K562 (cell line): ENCODE results near the gene USH2A. TPM values are rescaled to one million over a fixed set of nuclear protein-coding genes. Genes with fewer than 3 reads are reported as not detected.
A peak's percentile ranks its signal among the peaks of the same experiment; 100 is the strongest.

Experiments used
- ATAC-seq: fragments of 200-7000 bp; cut with Tn5 transposase; 3 replicates; pipeline ENCODE4 v1.9.1; 2020; ENCODE audit warnings: moderate library complexity
- BruUV-seq: library from RNA; stranded (reverse); fragments of 400-500 nt; replicated peaks from 2 replicates; lab custom pipeline; 2021; lab: Mats Ljungman, UMichigan
- CTCF ChIA-PET: fragments of 300-600 bp; formaldehyde crosslinking; extraction: SDS; loops from one replicate; lab custom pipeline; 2021; ENCODE audit warnings: low intra/inter-chr PET ratio; lab: Yijun Ruan, JAX
- POLR2A ChIA-PET: fragments of 300-600, 350-650 bp; sonication (Branson Sonifier 250); formaldehyde crosslinking; extraction: SDS; loops from one replicate; lab custom pipeline; 2021; ENCODE audit warnings: antibody characterized with exemption, inconsistent platforms; lab: Yijun Ruan, JAX
- DNase-seq, 4 experiments: peaks; one replicate each; pipeline versions ENCODE4 v3.0.0 to v3.0.0-alpha.2; 2011 to 2018; ENCODE audit warnings: low spot score in 3 of 4, mixed read lengths in 3 of 4; ENCODE audit errors: extremely low read depth in 1 of 4
- FAIRE-seq: peaks from 2 replicates; lab custom pipeline; 2011; peaks lifted over from hg19 to GRCh38; lab: Jason Lieb, UNC
- H2AFZ ChIP-seq: 2 replicates; pipeline ENCODE4 v1.6.0; 2011; ENCODE audit warnings: low read depth, low read length, control low read depth, inconsistent platforms
- H3K27ac ChIP-seq: fragments of 200-600 bp; 3 replicates; pipeline ENCODE4 v1.8.0; 2011; ENCODE audit warnings: low read depth, mild to moderate bottlenecking, control low read depth, inconsistent platforms, low read length, moderate library complexity, mixed read lengths; ENCODE audit errors: extremely low read depth
- H3K27me3 ChIP-seq, 2 experiments: fragments of 300-600 bp in 1 of 2; 2 replicates in 1 of 2; 3 replicates in 1 of 2; pipeline versions ENCODE4 v1.6.0 to v1.8.0; 2011; ENCODE audit warnings: inconsistent platforms in 2 of 2, low read length in 2 of 2, mild to moderate bottlenecking in 1 of 2, mixed read lengths in 1 of 2, moderate library complexity in 1 of 2; ENCODE audit not compliant: control insufficient read depth in 2 of 2, insufficient read depth in 2 of 2
- H3K36me3 ChIP-seq: fragments of 300-600 bp; 3 replicates; pipeline ENCODE4 v1.8.0; 2011; ENCODE audit warnings: mild to moderate bottlenecking, low read length, inconsistent platforms; ENCODE audit not compliant: control insufficient read depth, insufficient read depth
- H3K4me1 ChIP-seq, 2 experiments: fragments of 200-600 bp in 1 of 2; replicated peaks in 1 of 2; 2 replicates in 1 of 2; 3 replicates in 1 of 2; pipeline versions ENCODE4 v1.5.1 to v1.8.0; 2011; ENCODE audit warnings: inconsistent platforms in 2 of 2, low read length in 2 of 2, mild to moderate bottlenecking in 1 of 2, mixed read lengths in 1 of 2, moderate library complexity in 1 of 2; ENCODE audit not compliant: control insufficient read depth in 2 of 2, insufficient read depth in 2 of 2
- H3K4me2 ChIP-seq: 2 replicates; pipeline ENCODE4 v1.6.1; 2011; ENCODE audit warnings: low read length, control low read depth, inconsistent platforms, mixed read lengths; ENCODE audit not compliant: insufficient read depth
- H3K4me3 ChIP-seq: fragments of 200-600 bp; sonication (generic), shearing (Covaris generic); 2 replicates; pipeline ENCODE4 v1.5.1; 2016; ENCODE audit warnings: control low read depth, inconsistent platforms
- H3K79me2 ChIP-seq: fragments of 200-600 bp; 3 replicates; pipeline ENCODE4 v1.8.0; 2011; ENCODE audit warnings: low read length, inconsistent platforms; ENCODE audit not compliant: control insufficient read depth, insufficient read depth
- H3K9ac ChIP-seq, 2 experiments: 2 replicates each; pipeline versions ENCODE4 v1.6.0 to v1.6.1; 2011; ENCODE audit warnings: low read depth in 2 of 2, low read length in 2 of 2, control low read depth in 1 of 2, inconsistent platforms in 1 of 2, mild to moderate bottlenecking in 1 of 2, mixed read lengths in 1 of 2; ENCODE audit not compliant: insufficient read depth in 1 of 2
- H3K9me1 ChIP-seq: one replicate; pipeline ENCODE4 v1.6.0; 2011; ENCODE audit warnings: inconsistent platforms, mild to moderate bottlenecking, low read length, moderate library complexity; ENCODE audit not compliant: control insufficient read depth, insufficient read depth
- H3K9me3 ChIP-seq: replicated peaks from 2 replicates; pipeline ENCODE4 v1.5.1; 2011; ENCODE audit warnings: low read depth, low read length, inconsistent platforms; ENCODE audit not compliant: control insufficient read depth, insufficient read depth
- H4K20me1 ChIP-seq: replicated peaks from 2 replicates; pipeline ENCODE4 v1.6.1; 2011; ENCODE audit warnings: low read length, inconsistent platforms, mixed read lengths; ENCODE audit not compliant: control insufficient read depth, insufficient read depth
- CHD4 ChIP-seq: fragments of 200-600 bp; sonication (generic); IDR thresholded peaks from 3 replicates; pipeline ENCODE4 v1.6.1; 2012; ENCODE audit warnings: low read depth, mild to moderate bottlenecking, mixed read lengths, low read length, inconsistent platforms; ENCODE audit not compliant: insufficient read depth, insufficient replicate concordance, poor library complexity, severe bottlenecking
- HIVEP1 ChIP-seq: fragments of 250-450 bp; sonication (Bioruptor Pico); IDR thresholded peaks from 2 replicates; pipeline ENCODE4 v1.4.0; 2020; ENCODE audit warnings: mild to moderate bottlenecking
- HOXB6 ChIP-seq: fragments of 250-450 bp; sonication (Bioruptor Pico); IDR thresholded peaks from 2 replicates; pipeline ENCODE4 v1.5.1; 2022; ENCODE audit warnings: mild to moderate bottlenecking, borderline replicate concordance
- KHSRP ChIP-seq: fragments of 450-650 bp; IDR thresholded peaks from 2 replicates; pipeline ENCODE4 v1.6.1; 2017
- KLF6 ChIP-seq: fragments of 250-450 bp; sonication (Bioruptor Pico); IDR thresholded peaks from 2 replicates; pipeline ENCODE4 v1.4.0; 2020; ENCODE audit warnings: mild to moderate bottlenecking, moderate library complexity, borderline replicate concordance
- MCM2 ChIP-seq: fragments of 450-650 bp; IDR thresholded peaks from 2 replicates; pipeline ENCODE4 v1.6.1; 2017; ENCODE audit warnings: low read depth, mild to moderate bottlenecking
- NCOA4 ChIP-seq: fragments of 450-650 bp; IDR thresholded peaks from 2 replicates; pipeline ENCODE4 v1.6.1; 2018; ENCODE audit warnings: mild to moderate bottlenecking; ENCODE audit not compliant: partially characterized antibody
- NFE2 ChIP-seq: IDR thresholded peaks from 2 replicates; pipeline ENCODE4 v1.6.1; 2014; ENCODE audit warnings: antibody characterized with exemption, low read depth
- NFIX ChIP-seq: fragments of 250-450 bp; sonication (Bioruptor Pico); IDR thresholded peaks from 2 replicates; pipeline ENCODE4 v1.4.0; 2020; ENCODE audit warnings: low read depth, mild to moderate bottlenecking, moderate library complexity
- NFXL1 ChIP-seq: fragments of 450-650 bp; formaldehyde crosslinking; IDR thresholded peaks from 2 replicates; pipeline ENCODE4 v1.4.0; 2021; ENCODE audit warnings: mild to moderate bottlenecking
- NFYB ChIP-seq: IDR thresholded peaks from 2 replicates; pipeline ENCODE4 v1.6.1; 2011; ENCODE audit warnings: mild to moderate bottlenecking, moderate library complexity; ENCODE audit not compliant: insufficient read length; ENCODE audit errors: extremely low read depth
- RCOR1 ChIP-seq, 2 experiments: IDR thresholded peaks; 2 replicates each; pipeline ENCODE4 v1.6.1; 2012; ENCODE audit warnings: low read depth in 2 of 2, low read length in 2 of 2, borderline replicate concordance in 1 of 2, improper control_type of control experiment in 1 of 2
- RFX5 ChIP-seq: IDR thresholded peaks from 2 replicates; pipeline ENCODE4 v1.6.1; 2011; ENCODE audit warnings: low read depth, mild to moderate bottlenecking, improper control_type of control experiment, low read length
- SIN3B ChIP-seq: fragments of 450-650 bp; IDR thresholded peaks from 2 replicates; pipeline ENCODE4 v1.6.1; 2017; ENCODE audit warnings: low read depth, mild to moderate bottlenecking, moderate library complexity
- SP2 ChIP-seq: IDR thresholded peaks from 2 replicates; pipeline ENCODE4 v1.6.1; 2011; ENCODE audit warnings: mild to moderate bottlenecking, low read depth, low read length, moderate library complexity; ENCODE audit not compliant: poor library complexity, severe bottlenecking; ENCODE audit errors: extremely low read depth
- ZZZ3 ChIP-seq: fragments of 450-650 bp; IDR thresholded peaks from 2 replicates; pipeline ENCODE4 v1.6.1; 2016; ENCODE audit warnings: antibody characterized with exemption, mild to moderate bottlenecking, moderate library complexity
- WGBS: fragments of 100-300 bp; shearing (Covaris generic); methylation state at CpG from one replicate; pipeline ENCODE4 v1.1.6; 2016; ENCODE audit warnings: low coverage, mixed read lengths; ENCODE audit not compliant: insufficient coverage; ENCODE audit errors: missing lambda C conversion rate; 5-methylcytosine and 5-hydroxymethylcytosine counted together
- in situ Hi-C: fragments of 300-500 bp; cut with MboI; formaldehyde crosslinking; loops from 4 replicates; pipeline ENCODE4 v1.15.0; 2018; ENCODE audit warnings: inconsistent platforms, mixed read lengths
- intact Hi-C: fragments of 100-400 bp; cut with micrococcal nuclease; formaldehyde crosslinking; loops from 2 replicates; pipeline ENCODE4 v1.14.2; 2022
- polyA plus RNA-seq, 8 experiments: library from polyadenylated mRNA; depleted of rRNA in 4 of 8; stranded (reverse) in 5 of 8; unstranded in 3 of 8; fragments of >200 nt; fragmentation: Nextera tagmentation in 2 of 8; fragmentation: Illumina TruSeq in 1 of 8; extraction: Ambion mirVana in 2 of 8; extraction: Trizol in 1 of 8; gene quantifications; 2 replicates each; pipeline versions ENCODE4 v1.2.1 to v1.2.3, GENCODE V29; 2011 to 2014; ENCODE audit warnings: inconsistent platforms in 1 of 8, missing spikeins in 1 of 8
- total RNA-seq, 7 experiments: library from RNA; depleted of rRNA in 6 of 7; stranded (reverse); fragments of >200 nt in 6 of 7; fragmentation: Illumina TruSeq in 2 of 7; extraction: Trizol in 2 of 7; gene quantifications; 2 replicates each; pipeline versions ENCODE4 v1.2.1 to v1.2.3, GENCODE V29; 2011 to 2021; ENCODE audit warnings: low replicate concordance in 1 of 7
- TF ChIP-seq, protein P1 (sequence below): sonication (generic); formaldehyde crosslinking; IDR thresholded peaks from 2 replicates; pipeline ENCODE4 v1.8.1; 2023; ENCODE audit warnings: mild to moderate bottlenecking, missing genetic modification reagents
- TF ChIP-seq, protein P2 (sequence below): fragments of 250-450 bp; sonication (Bioruptor Pico); IDR thresholded peaks from 2 replicates; pipeline ENCODE4 v1.8.0; 2022; ENCODE audit warnings: moderate library complexity, mild to moderate bottlenecking, inconsistent platforms
- TF ChIP-seq, protein P3 (sequence below), 2 experiments: fragments of 250-450 bp in 1 of 2; fragments of 450-650 bp in 1 of 2; sonication (Bioruptor Pico) in 1 of 2; IDR thresholded peaks; 2 replicates each; pipeline versions ENCODE4 v1.6.1 to v1.8.0; 2016 to 2021; ENCODE audit warnings: mild to moderate bottlenecking in 2 of 2, moderate library complexity in 2 of 2, missing compliant biosample characterization in 1 of 2, missing genetic modification characterization in 1 of 2
- TF ChIP-seq, protein P4 (sequence below): sonication (generic); formaldehyde crosslinking; IDR thresholded peaks from 2 replicates; pipeline ENCODE4 v1.9.0; 2022; ENCODE audit warnings: mild to moderate bottlenecking, missing genetic modification reagents

USH2A gene
- total and polyA plus RNA-seq, 9 of the 15 experiments (the other 6 are each of a cell fraction or from before 2014, with no cell fraction given): under 0.01 TPM; not detected in 7

DNA sequence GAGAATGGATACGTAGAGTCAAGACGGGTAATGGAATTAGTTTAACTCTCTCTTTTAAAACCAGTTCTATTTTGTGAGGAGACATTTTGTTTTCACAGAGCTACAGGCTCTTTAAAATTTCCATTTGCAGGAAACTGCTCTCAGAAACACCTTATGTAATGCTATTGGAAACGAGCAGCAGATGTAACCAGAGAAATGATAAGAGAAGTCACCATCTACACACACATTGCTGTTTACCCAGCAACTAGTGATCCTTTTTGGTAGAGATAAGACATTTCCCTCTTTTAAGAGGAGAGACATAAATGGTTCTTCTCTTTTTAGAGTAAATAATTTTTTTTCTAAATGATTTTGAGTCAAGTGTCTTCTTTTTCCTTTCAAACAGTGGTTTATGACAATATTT lies 775.5 kb downstream of the USH2A start:
- no peak overlapping the region for H3K9ac ChIP-seq
- no peaks in the 10 kb centered on the region for H3K27me3 ChIP-seq
- no peak overlapping the region for H3K4me3 ChIP-seq
- H3K4me1 ChIP-seq: no peaks in the 10 kb centered on the region
- H3K9me1 ChIP-seq: no peaks in the 10 kb centered on the region
- H3K4me2 ChIP-seq: peak overlapping the region; percentile 56
- no peaks in the 10 kb centered on the region for H4K20me1 ChIP-seq
- POLR2A ChIA-PET: no interaction called here
- intact Hi-C loops: no loop called here
- DNase-seq (peak in 1 of 4 experiments; percentile 23), FAIRE-seq (no peak), ATAC-seq (peak; percentile 75)
- BruUV-seq: no TSS peak
- no peaks in the 10 kb centered on the region for H3K9me3 ChIP-seq
- in situ Hi-C loops: no loop called here
- 3% methylated on average over 3 of the region's 3 CpGs for WGBS
- no peaks in the 10 kb centered on the region for H3K79me2 ChIP-seq
- peak overlapping the region; percentile 50; the same call in 1 of the 3 replicates for H3K27ac ChIP-seq
- H2AFZ ChIP-seq: peak overlapping the region; percentile 85
- CTCF ChIA-PET: no interaction called here
- no peaks in the 10 kb centered on the region for H3K36me3 ChIP-seq
- TF ChIP-seq HOXB6 (CRISPR knock-in tag) (no peak), SP2 (no peak), HIVEP1 (no peak), RFX5 (peak; percentile 96), KHSRP (no peak), SIN3B (no peak), CHD4 (no peak), ZZZ3 (no peak), RCOR1 (IDR thresholded peaks at IDR 0.05; ENCODE audit: borderline replicate concordance in 1 of 2, low read depth in 2 of 2, low read length in 2 of 2) (no peak), NFIX (CRISPR knock-in tag) (no peak), MCM2 (no peak), NCOA4 (no peak), KLF6 (CRISPR knock-in tag) (no peak), NFE2 (no peak), NFXL1 (no peak), NFYB (no peak)
- TF ChIP-seq, protein P1, sequence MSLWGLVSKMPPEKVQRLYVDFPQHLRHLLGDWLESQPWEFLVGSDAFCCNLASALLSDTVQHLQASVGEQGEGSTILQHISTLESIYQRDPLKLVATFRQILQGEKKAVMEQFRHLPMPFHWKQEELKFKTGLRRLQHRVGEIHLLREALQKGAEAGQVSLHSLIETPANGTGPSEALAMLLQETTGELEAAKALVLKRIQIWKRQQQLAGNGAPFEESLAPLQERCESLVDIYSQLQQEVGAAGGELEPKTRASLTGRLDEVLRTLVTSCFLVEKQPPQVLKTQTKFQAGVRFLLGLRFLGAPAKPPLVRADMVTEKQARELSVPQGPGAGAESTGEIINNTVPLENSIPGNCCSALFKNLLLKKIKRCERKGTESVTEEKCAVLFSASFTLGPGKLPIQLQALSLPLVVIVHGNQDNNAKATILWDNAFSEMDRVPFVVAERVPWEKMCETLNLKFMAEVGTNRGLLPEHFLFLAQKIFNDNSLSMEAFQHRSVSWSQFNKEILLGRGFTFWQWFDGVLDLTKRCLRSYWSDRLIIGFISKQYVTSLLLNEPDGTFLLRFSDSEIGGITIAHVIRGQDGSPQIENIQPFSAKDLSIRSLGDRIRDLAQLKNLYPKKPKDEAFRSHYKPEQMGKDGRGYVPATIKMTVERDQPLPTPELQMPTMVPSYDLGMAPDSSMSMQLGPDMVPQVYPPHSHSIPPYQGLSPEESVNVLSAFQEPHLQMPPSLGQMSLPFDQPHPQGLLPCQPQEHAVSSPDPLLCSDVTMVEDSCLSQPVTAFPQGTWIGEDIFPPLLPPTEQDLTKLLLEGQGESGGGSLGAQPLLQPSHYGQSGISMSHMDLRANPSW (CRISPR knock-in tag): no peak
- TF ChIP-seq, protein P2, sequence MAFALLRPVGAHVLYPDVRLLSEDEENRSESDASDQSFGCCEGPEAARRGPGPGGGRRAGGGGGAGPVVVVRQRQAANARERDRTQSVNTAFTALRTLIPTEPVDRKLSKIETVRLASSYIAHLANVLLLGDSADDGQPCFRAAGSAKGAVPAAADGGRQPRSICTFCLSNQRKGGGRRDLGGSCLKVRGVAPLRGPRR: no peak
- TF ChIP-seq, protein P3, sequence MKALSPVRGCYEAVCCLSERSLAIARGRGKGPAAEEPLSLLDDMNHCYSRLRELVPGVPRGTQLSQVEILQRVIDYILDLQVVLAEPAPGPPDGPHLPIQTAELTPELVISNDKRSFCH (CRISPR knock-in tag; IDR thresholded peaks at IDR 0.05): no peak
- TF ChIP-seq, protein P3 (tag; IDR thresholded peaks at IDR 0.05): no peak
- TF ChIP-seq, protein P4, sequence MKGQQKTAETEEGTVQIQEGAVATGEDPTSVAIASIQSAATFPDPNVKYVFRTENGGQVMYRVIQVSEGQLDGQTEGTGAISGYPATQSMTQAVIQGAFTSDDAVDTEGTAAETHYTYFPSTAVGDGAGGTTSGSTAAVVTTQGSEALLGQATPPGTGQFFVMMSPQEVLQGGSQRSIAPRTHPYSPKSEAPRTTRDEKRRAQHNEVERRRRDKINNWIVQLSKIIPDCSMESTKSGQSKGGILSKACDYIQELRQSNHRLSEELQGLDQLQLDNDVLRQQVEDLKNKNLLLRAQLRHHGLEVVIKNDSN (CRISPR knock-in tag): no peak
